Measurements from ENCODE around the gene ZNF81.

DNA sequence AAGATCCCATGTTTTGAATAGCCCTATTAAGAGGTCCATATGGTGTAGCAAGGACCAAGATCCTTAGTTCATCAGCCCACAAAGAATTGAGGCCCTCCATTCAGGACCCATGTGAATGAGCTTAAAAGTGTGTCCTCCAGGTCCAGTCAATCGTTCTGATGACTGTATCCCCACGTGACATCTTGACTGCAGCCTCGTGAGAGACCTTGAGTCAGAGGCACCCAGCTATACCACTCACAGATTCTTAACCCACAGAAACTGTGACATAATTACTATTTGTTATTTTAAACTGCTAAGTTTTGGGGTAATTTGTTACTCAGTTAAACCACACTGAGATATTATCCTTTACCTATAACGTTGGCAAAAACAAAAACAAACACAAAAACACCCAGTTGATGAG, 104.7 kb downstream of the ZNF81 start:
- TF ChIP-seq CTCF (IDR thresholded peaks at IDR 0.05; ENCODE audit: low read depth, low read length), result no peak
- TF ChIP-seq EZH2phosphoT487 (IDR thresholded peaks at IDR 0.05; ENCODE audit: low read depth), result no peak

Data from OCI-LY3 (cell line).